Mucosa of stomach (tissue), 1 donor: ENCODE measurements around the gene FXYD6.
"Not testable (repeated sequence)": the region's sequence is repeated elsewhere in the genome, so short reads cannot be mapped to it uniquely, and the experiment has no call there.

Experiments used
- H3K27me3 ChIP-seq: one replicate; pipeline ENCODE4 v1.7.0; 2013; ENCODE audit warnings: mild to moderate bottlenecking, low read length; ENCODE audit not compliant: control insufficient read depth, insufficient read depth
- H3K36me3 ChIP-seq: one replicate; pipeline ENCODE4 v1.7.0; 2013; ENCODE audit warnings: low read length; ENCODE audit not compliant: control insufficient read depth, insufficient read depth
- H3K4me1 ChIP-seq: one replicate; pipeline ENCODE4 v1.7.0; 2013; ENCODE audit warnings: mild to moderate bottlenecking, low read length; ENCODE audit not compliant: control insufficient read depth, insufficient read depth
- H3K4me3 ChIP-seq: one replicate; pipeline ENCODE4 v1.7.0; 2013; ENCODE audit warnings: low read length
- H3K9ac ChIP-seq: one replicate; pipeline ENCODE4 v1.7.0; 2013; ENCODE audit warnings: mild to moderate bottlenecking, low read length, moderate library complexity
- H3K9me3 ChIP-seq: one replicate; pipeline ENCODE4 v1.7.0; 2013; ENCODE audit warnings: mild to moderate bottlenecking, low read length, moderate library complexity; ENCODE audit not compliant: control insufficient read depth
- donor health status: Pancreatic carcinoma.

Gene FXYD6

GRCh38 chr11:117876341-117877119 is at the start of gene FXYD6:
TSS of gene FXYD6 (minus strand) at chr11:117876658. CDS start at chr11:117842776, 33,882 bp downstream.
- Histone ChIP-seq H3K9ac (peak within 1 kb of the TSS; percentile 48), H3K9me3 (no peaks in the 10 kb centered on the region), H3K4me1 (peaks cover 8% of the 10 kb centered on the region), H3K4me3 (no peak within 1 kb of the TSS), H3K36me3 (no peaks in the 10 kb centered on the region), H3K27me3 (peaks cover 91% of the 10 kb centered on the region)

GRCh38 chr11:117926166-117926565 is 49.7 kb upstream of the FXYD6 start:
- H3K9me3 ChIP-seq, H3K9ac ChIP-seq, H3K4me1 ChIP-seq, H3K4me3 ChIP-seq, H3K36me3 ChIP-seq: not testable (repeated sequence)
- peaks cover 17% of the 10 kb centered on the region for H3K27me3 ChIP-seq

DNA sequence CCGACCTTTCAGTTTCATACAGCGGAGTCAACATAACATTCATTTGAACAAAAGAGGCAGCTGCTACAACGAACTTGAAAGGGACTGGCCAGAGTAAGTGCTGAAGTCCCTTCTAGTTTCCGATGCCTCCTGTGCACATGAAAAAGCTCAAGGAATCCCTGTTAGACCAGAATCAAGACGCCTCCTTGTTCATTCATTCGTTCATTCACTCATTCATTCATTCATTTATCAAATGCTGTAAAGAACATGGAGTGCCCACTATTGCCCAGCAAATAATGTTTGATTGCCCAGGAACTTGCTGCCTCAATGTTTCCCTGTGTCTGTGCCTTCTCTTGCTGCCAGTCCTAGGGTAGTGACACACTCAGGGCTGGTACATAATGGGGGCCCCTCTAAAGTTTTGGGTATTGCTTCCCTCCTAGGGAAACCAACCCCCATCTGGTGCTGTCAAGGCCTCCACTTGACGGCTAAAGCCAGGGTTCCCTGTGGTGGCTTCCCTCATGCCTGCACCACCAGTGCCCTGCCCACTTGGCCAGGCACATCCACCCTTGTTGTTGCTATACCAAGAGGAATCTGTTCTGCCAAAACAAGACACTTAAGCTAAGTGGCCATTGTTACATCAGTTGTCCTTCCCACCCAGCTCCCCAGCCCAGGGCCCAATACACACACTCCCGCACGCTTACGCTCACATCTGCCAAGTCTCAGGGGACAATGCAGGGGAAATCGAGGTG is 48.9 kb upstream of the FXYD6 start:
- Histone ChIP-seq H3K36me3 (no peaks in the 10 kb centered on the region), H3K9ac (no peak overlapping the region)

DNA sequence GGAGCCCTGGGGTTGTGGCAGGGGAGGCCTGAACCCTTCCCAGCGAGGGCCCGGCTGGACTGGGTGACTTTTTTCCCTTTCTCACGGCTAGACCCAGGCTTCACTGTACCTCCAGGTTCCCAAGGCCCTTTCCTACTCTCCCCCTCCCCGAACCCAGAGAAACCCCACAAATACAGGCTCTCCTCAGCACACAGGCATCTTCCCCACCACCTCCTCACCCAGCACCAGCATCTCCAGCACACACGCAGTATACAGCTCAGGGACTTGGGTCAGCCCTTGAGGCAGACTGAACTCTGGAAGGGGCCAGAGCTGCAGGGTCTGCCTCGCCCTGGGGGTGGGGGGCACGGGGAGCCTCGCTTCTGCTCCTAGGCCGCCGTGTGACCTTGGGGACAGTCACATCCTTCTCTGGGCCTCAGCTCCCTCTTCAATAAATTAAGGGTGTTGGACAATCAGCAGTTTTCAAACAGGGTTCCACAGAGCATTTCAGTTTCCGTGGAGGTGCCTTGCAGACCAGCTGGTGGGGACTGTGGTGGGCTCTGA is 48.2 kb upstream of the FXYD6 start:
- H3K36me3 ChIP-seq: no peaks in the 10 kb centered on the region
- no peak overlapping the region for H3K4me3 ChIP-seq
- H3K9ac ChIP-seq: no peak overlapping the region
- H3K9me3 ChIP-seq: no peaks in the 10 kb centered on the region
- H3K4me1 ChIP-seq: peaks cover 7% of the 10 kb centered on the region
- peaks cover 17% of the 10 kb centered on the region for H3K27me3 ChIP-seq

More for the DNA sequence above, 48.9 kb upstream of the FXYD6 start:
- Histone ChIP-seq H3K4me1 (peaks cover 7% of the 10 kb centered on the region), H3K9me3 (no peaks in the 10 kb centered on the region), H3K27me3 (peaks cover 17% of the 10 kb centered on the region), H3K4me3 (no peak overlapping the region)

- no peak overlapping the region for H3K4me3 ChIP-seq
- no peaks in the 10 kb centered on the region for H3K36me3 ChIP-seq
- no peak overlapping the region for H3K9ac ChIP-seq
- H3K27me3 ChIP-seq: peaks cover 11% of the 10 kb centered on the region
- no peaks in the 10 kb centered on the region for H3K9me3 ChIP-seq
- H3K4me1 ChIP-seq: no peaks in the 10 kb centered on the region
Measured at GRCh38 chr11:117923773-117924172, 47.3 kb upstream of the FXYD6 start.

GRCh38 chr11:117923275-117923674 is 46.8 kb upstream of the FXYD6 start:
- no peaks in the 10 kb centered on the region for H3K36me3 ChIP-seq
- no peak overlapping the region for H3K4me3 ChIP-seq
- H3K27me3 ChIP-seq: peaks cover 9% of the 10 kb centered on the region
- no peaks in the 10 kb centered on the region for H3K4me1 ChIP-seq
- H3K9me3 ChIP-seq: no peaks in the 10 kb centered on the region
- no peak overlapping the region for H3K9ac ChIP-seq

GRCh38 chr11:117921893-117922292 is 45.4 kb upstream of the FXYD6 start:
- Histone ChIP-seq H3K36me3 (no peaks in the 10 kb centered on the region), H3K4me1 (no peaks in the 10 kb centered on the region), H3K9me3 (no peaks in the 10 kb centered on the region), H3K9ac (no peak overlapping the region), H3K27me3 (peaks cover 9% of the 10 kb centered on the region), H3K4me3 (no peak overlapping the region)

DNA sequence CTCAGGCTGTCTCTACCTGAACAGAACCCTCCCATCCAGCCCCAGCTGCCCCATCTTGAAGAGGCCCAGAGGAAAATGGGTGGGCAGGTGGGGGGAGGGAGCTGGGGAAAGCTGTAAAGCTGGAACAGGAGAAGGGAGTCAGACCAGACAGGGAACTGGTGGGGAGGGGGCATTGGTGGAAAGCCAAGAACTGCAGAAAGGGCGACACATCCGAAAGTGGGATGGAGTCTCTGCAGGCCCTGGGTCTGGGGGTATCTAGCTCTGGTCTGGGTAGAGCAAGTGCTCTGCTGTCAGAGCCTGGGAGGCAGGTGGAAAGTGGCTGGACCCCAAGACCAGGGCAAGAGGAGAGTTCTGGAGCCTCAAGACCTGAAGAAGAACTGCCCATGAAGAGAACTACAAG is 45.0 kb upstream of the FXYD6 start:
- Histone ChIP-seq H3K4me3 (no peak overlapping the region), H3K36me3 (no peaks in the 10 kb centered on the region), H3K9me3 (no peaks in the 10 kb centered on the region), H3K27me3 (peaks cover 9% of the 10 kb centered on the region), H3K9ac (no peak overlapping the region), H3K4me1 (no peaks in the 10 kb centered on the region)

- Histone ChIP-seq H3K9ac (no peak overlapping the region), H3K27me3 (peaks cover 9% of the 10 kb centered on the region), H3K4me3 (no peak overlapping the region), H3K9me3 (no peaks in the 10 kb centered on the region), H3K36me3 (no peaks in the 10 kb centered on the region), H3K4me1 (no peaks in the 10 kb centered on the region)
Measured at GRCh38 chr11:117919781-117920221, 43.3 kb upstream of the FXYD6 start.

DNA sequence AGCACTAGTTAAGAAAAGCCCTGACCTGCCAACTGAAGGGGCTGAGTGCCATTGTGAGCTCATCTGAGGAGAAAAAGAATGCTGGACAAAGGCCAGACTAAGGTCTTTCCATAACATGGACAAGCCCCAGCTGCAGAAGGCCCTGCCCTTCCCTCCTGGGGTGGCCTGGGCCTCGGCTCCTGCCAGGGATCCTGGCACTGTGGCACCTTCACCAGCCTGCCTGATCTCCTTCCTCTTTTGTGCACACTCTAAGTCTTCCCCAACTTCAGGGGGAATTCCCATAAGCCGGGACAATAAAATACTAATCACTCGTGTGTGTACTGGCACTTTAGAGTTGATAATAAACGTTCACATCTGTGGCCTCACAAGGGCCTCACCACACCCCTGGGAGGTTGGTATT is 42.9 kb upstream of the FXYD6 start:
- no peak overlapping the region for H3K4me3 ChIP-seq
- H3K9ac ChIP-seq: no peak overlapping the region
- peaks cover 9% of the 10 kb centered on the region for H3K27me3 ChIP-seq
- H3K36me3 ChIP-seq: no peaks in the 10 kb centered on the region
- H3K4me1 ChIP-seq: no peaks in the 10 kb centered on the region
- no peaks in the 10 kb centered on the region for H3K9me3 ChIP-seq

- no peak overlapping the region for H3K4me3 ChIP-seq
- no peaks in the 10 kb centered on the region for H3K9me3 ChIP-seq
- H3K4me1 ChIP-seq: no peaks in the 10 kb centered on the region
- H3K9ac ChIP-seq: no peak overlapping the region
- H3K27me3 ChIP-seq: peaks cover 9% of the 10 kb centered on the region
- H3K36me3 ChIP-seq: no peaks in the 10 kb centered on the region
Measured at GRCh38 chr11:117918366-117919255, 42.2 kb upstream of the FXYD6 start.
